ENCODE results near the gene NEGR1. TPM values are rescaled to one million over a fixed set of nuclear protein-coding genes. Genes with fewer than 3 reads are reported as not detected.

The NEGR1 gene
- total and polyA plus RNA-seq, 12 donors: 2.3 to 18.3 (median 5.2) TPM

- no peak overlapping the region for H3K27ac ChIP-seq
- ATAC-seq (no peak), DNase-seq (no peak)
- peaks cover 0 to 3% (median 0%) of the 10 kb centered on the region in 7 donors for H3K27me3 ChIP-seq
- no peaks in the 10 kb centered on the region for H3K9me3 ChIP-seq
- intact Hi-C loops (cut with DNase I): no loop called here
- H3K36me3 ChIP-seq: no peaks in the 10 kb centered on the region
- TF ChIP-seq CTCF (IDR thresholded peaks at IDR 0.05): no peak
- H3K4me1 ChIP-seq: peaks cover 0 to 12% (median 4%) of the 10 kb centered on the region in 9 donors
- H3K4me3 ChIP-seq: no peak overlapping the region
These were observed 3.9 kb downstream of the NEGR1 start for GRCh38 chr1:72278461-72278860.

- TF ChIP-seq CTCF (IDR thresholded peaks at IDR 0.05): no peak
- intact Hi-C loops (cut with DNase I): no loop called here
- DNase-seq: no peak
- Histone ChIP-seq H3K4me3 (no peak overlapping the region), H3K9me3 (peaks cover 0 to 4% (median 0%) of the 10 kb centered on the region in 11 donors), H3K36me3 (no peaks in the 10 kb centered on the region), H3K27me3 (no peaks in the 10 kb centered on the region), H3K27ac (no peak overlapping the region), H3K4me1 (no peaks in the 10 kb centered on the region)
- WGBS, 2 donors: 66 to 70% methylated on average over 6 of the region's 6 CpGs
- ATAC-seq: no peak
These were observed 10.7 kb downstream of the NEGR1 start for GRCh38 chr1:72271555-72272085.

- no peaks in the 10 kb centered on the region for H3K36me3 ChIP-seq
- intact Hi-C loops (cut with DNase I): no loop called here
- no peaks in the 10 kb centered on the region for H3K9me3 ChIP-seq
These were observed 19.6 kb downstream of the NEGR1 start for GRCh38 chr1:72262735-72263134.

GRCh38 chr1:72253132-72253531 is 29.2 kb downstream of the NEGR1 start:
- Histone ChIP-seq H3K9me3 (no peaks in the 10 kb centered on the region), H3K4me3 (no peak overlapping the region), H3K4me1 (no peaks in the 10 kb centered on the region), H3K36me3 (no peaks in the 10 kb centered on the region), H3K27ac (no peak overlapping the region), H3K27me3 (no peaks in the 10 kb centered on the region)
- intact Hi-C loops (cut with DNase I): no loop called here
- ATAC-seq: no peak
- no peak for TF ChIP-seq CTCF (IDR thresholded peaks at IDR 0.05)
- no peak for DNase-seq

More at GRCh38 chr1:72262735-72263134, 19.6 kb downstream of the NEGR1 start:
- DNase-seq (no peak), ATAC-seq (no peak)
- Histone ChIP-seq H3K4me1 (no peaks in the 10 kb centered on the region), H3K4me3 (no peak overlapping the region), H3K27me3 (no peaks in the 10 kb centered on the region), H3K27ac (no peak overlapping the region)
- WGBS, 2 donors: 72 to 81% methylated on average over 2 of the region's 2 CpGs
- no peak for TF ChIP-seq CTCF (IDR thresholded peaks at IDR 0.05)

All from heart right ventricle (tissue), 16 donors.